OCI-M1 (cell line): ENCODE measurements around the gene LZTS2.
"Not testable (repeated sequence)": the region's sequence is repeated elsewhere in the genome, so short reads cannot be mapped to it uniquely, and the experiment has no call there.

Experiments used
- DNase-seq: peaks from one replicate; lab custom pipeline; 2025; lab: John Stamatoyannopoulos, UW

The LZTS2 gene

GRCh38 chr10:101032637-101033224 lies 33.1 kb downstream of the LZTS2 start:
- DNase-seq: peak; percentile 84

- DNase-seq: no peak
Measured at GRCh38 chr10:101033276-101033675, 33.7 kb downstream of the LZTS2 start.

- not testable (repeated sequence) for DNase-seq
Measured at GRCh38 chr10:101034404-101034803, 34.8 kb downstream of the LZTS2 start.

GRCh38 chr10:101035314-101035713 lies 35.7 kb downstream of the LZTS2 start:
- no peak for DNase-seq

GRCh38 chr10:101035916-101036702 lies 36.5 kb downstream of the LZTS2 start:
- DNase-seq: no peak

- no peak for DNase-seq
Measured at GRCh38 chr10:101036726-101037125, 37.1 kb downstream of the LZTS2 start.

- no peak for DNase-seq
Measured at GRCh38 chr10:101038484-101038883, 38.9 kb downstream of the LZTS2 start.

- no peak for DNase-seq
Measured at GRCh38 chr10:101040061-101040460, 40.5 kb downstream of the LZTS2 start.

- DNase-seq: no peak
Measured at GRCh38 chr10:101040851-101041250, 41.2 kb downstream of the LZTS2 start.

DNA sequence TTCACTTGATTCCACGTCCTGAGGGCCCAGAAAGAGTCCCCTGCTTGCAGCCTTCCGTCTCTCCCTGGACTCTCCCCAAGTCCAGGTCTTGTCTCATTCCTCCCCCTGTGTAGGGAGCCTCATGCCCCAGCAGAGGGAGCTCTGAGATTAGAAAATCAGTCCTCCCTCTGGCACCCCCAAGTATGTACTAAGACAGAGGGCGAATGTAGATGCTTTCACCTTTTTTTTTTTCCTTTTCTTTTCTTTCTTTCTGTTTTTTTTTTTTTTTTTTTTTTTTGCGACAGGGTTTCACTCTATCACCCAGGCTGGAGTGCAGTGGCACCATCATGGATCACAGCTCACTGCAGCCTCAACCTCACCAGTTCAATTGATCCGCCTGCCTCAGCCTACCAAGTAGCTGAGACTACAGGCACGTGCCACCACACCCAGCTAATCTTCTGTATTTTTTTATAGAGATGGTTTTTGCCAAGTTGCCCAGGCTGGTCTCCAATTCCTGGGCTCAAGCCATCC lies 41.7 kb downstream of the LZTS2 start:
- DNase-seq: peak; percentile 90

- DNase-seq: no peak
Measured at GRCh38 chr10:101042118-101042517, 42.5 kb downstream of the LZTS2 start.

GRCh38 chr10:101042667-101043362 lies 43.2 kb downstream of the LZTS2 start:
- peak; percentile 99 for DNase-seq

DNA sequence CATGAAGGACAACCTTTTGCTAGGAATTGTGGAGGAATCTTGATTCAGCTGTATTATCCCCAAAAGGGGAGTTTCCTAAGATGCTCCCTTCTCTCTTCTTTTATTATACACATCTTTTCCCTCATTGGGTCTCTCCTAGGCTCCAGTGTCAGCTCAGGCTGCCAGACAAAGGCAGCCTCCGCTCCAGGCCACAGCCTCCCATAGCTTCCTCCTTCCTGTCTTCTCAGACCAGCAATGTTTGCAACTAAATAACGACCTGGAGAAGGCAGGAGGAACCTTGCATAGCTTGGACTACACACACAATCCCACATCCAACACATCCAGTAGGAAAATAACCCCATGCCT lies 43.7 kb downstream of the LZTS2 start:
- peak; percentile 56 for DNase-seq

DNA sequence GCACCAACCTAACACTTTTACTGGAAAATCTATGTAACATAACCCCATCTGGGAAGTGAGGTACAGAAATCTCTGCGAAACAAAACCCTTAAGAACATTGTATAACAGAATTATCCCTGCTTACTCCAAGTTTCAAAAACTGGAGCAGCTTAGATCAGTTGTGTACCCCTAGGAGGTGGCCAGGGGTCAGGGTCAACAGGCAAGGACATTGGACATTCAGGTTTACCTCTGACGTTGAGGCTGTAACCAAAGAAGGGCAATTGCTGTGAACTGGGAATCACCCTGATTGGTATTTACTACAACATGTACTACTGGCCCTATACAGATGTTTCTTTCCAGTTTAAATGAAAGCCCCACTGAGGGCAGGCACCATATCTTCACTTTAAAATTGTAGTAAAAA lies 44.5 kb downstream of the LZTS2 start:
- no peak for DNase-seq

DNA sequence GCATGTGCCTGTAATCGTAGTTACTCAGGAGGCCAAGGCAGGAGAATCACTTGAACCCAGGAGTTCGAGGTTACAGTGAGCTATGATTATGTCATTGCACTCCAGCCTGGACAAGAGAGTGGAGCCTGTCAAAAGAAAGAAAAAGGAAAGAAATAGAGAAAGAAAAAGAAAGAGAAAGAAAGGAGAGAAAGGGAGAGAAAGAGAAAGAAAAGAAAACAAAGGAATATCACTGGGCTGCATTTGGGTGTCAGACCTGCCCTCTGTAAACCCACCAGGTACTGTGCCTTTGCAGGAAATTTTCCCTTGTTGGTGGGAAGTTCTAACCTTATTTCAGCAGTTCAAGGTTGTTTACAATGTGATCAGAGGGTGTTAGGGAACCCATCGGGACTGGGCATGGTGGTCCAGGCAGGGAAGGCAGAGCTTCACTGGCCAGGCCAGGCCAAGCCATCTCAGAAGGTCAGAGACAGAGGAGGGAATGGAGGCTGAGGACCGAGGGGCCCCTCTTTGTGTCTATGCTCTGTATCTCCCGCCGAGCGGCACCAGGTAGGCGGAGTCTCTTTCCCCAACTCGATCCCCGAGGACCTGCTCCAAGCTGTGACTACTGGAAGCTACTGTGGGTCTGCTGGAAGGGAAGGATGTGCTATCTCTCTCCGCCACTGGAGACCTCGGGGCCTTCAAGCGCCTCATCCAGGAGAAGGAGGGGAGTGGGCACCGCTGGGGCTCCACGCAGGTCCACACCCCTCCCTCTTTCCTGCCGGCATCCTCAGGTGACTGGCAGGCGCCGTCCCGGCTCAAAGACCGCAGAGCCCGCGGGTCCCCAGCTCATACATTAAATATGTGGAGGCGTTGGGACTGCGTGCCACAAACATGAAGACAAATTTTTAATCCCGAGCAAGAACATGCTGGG lies 47.0 kb downstream of the LZTS2 start:
- no peak for DNase-seq

DNA sequence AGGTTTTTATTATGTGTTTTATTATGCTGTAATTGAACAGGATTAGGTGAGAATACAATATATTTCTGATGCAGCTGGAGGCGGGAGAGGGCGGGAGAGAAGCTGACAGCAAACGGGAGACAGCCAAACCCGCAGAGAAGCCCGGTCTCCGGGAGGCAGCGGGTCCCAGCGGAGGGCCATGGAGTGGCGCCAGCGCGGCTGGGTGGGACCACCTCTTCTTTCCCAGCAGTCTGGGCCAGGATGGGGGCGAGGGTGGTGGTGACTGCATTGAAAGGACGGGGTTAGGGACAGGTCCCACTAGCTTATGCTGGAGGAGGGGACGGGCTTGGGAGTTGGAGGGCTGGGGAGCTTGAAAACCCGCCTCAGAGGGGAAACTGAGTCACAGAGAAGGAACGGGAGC lies 47.7 kb downstream of the LZTS2 start:
- no peak for DNase-seq

GRCh38 chr10:101047961-101048892 lies 48.6 kb downstream of the LZTS2 start:
- DNase-seq: no peak

GRCh38 chr10:101050208-101051069 lies 50.8 kb downstream of the LZTS2 start:
- DNase-seq: peak; percentile 85

- no peak for DNase-seq
Measured at GRCh38 chr10:101052285-101052684, 52.7 kb downstream of the LZTS2 start.

- no peak for DNase-seq
Measured at GRCh38 chr10:101053516-101053915, 53.9 kb downstream of the LZTS2 start.
